Measurements from ENCODE around the gene SMARCD3. TPM values are rescaled to one million over a fixed set of nuclear protein-coding genes. Genes with fewer than 3 reads are reported as not detected.

The SMARCD3 gene
- total and polyA plus RNA-seq, 4 donors = 1.8 to 5.6 (median 2.1) TPM

DNA sequence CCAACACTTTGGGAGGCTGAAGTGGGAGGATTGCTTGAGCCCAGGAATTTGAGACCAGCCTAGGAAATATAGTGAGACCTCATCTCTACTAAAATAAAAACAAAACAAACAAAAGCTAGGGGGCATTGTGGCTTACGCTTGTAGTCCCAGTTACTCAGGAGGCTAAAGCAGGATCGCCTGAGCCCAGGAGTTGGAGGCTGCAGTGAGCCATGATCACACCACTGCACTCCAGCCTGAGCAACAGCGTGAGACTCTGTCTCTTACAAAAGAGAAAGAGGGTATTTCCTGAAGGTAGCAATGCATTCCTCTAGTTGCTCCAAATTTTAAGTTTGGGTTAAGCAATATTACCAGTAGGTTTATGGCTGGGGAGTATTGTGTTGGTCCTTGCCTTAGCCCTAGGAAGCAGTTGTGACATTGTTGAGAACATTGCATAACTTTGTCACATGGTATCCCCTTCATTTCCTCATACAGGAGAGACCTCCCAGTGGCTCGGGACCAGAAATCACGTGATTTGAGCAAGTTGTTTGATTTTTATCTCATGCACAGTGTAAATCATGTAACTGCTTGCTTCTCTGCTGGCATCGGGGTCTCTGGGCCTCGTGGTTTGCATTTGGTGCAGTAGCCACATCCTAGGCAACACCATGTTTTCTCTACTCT is 23.3 kb upstream of the SMARCD3 start:
- no peak overlapping the region for H3K27ac ChIP-seq (ENCODE audit: low read depth in 1 of 2, low read length in 2 of 2)
- TF ChIP-seq, protein P1, sequence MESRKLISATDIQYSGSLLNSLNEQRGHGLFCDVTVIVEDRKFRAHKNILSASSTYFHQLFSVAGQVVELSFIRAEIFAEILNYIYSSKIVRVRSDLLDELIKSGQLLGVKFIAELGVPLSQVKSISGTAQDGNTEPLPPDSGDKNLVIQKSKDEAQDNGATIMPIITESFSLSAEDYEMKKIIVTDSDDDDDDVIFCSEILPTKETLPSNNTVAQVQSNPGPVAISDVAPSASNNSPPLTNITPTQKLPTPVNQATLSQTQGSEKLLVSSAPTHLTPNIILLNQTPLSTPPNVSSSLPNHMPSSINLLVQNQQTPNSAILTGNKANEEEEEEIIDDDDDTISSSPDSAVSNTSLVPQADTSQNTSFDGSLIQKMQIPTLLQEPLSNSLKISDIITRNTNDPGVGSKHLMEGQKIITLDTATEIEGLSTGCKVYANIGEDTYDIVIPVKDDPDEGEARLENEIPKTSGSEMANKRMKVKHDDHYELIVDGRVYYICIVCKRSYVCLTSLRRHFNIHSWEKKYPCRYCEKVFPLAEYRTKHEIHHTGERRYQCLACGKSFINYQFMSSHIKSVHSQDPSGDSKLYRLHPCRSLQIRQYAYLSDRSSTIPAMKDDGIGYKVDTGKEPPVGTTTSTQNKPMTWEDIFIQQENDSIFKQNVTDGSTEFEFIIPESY (IDR thresholded peaks at IDR 0.05) = no peak
- peak; percentile 56 for TF ChIP-seq YY1 (IDR thresholded peaks at IDR 0.05)
- TF ChIP-seq HNF4A (conservative IDR thresholded peaks at IDR 0.05) = peak in 1 of 2 donors; percentile 56
- peak; percentile 23 for TF ChIP-seq FOXA1 (IDR thresholded peaks at IDR 0.05)
- no peak for TF ChIP-seq EGR1 (IDR thresholded peaks at IDR 0.05; ENCODE audit: low read depth in 2 of 2)
- peak in 1 of 2 donors; percentile 69 for TF ChIP-seq RXRA (IDR thresholded peaks at IDR 0.05)
- TF ChIP-seq SP1 (IDR thresholded peaks at IDR 0.05) = peak; percentile 46
- peak in 1 of 2 donors; percentile 50 for TF ChIP-seq GABPA (IDR thresholded peaks at IDR 0.05 in 1 of 2, conservative IDR thresholded peaks at IDR 0.05 in 1 of 2)
- TF ChIP-seq TAF1 (conservative IDR thresholded peaks at IDR 0.05) = no peak
- H3K4me1 ChIP-seq (ENCODE audit: control insufficient read depth in 4 of 4, insufficient read depth in 4 of 4, low read length in 3 of 4) = no peaks in the 10 kb centered on the region
- H3K27me3 ChIP-seq (ENCODE audit: control insufficient read depth in 4 of 4, insufficient read depth in 4 of 4, low read length in 3 of 4) = no peaks in the 10 kb centered on the region
- H3K9ac ChIP-seq (ENCODE audit: low read depth in 1 of 2, low read length in 2 of 2) = no peak overlapping the region
- H3K36me3 ChIP-seq (ENCODE audit: control insufficient read depth in 4 of 4, insufficient read depth in 3 of 4, low read depth in 1 of 4, low read length in 3 of 4) = no peaks in the 10 kb centered on the region
- no peak overlapping the region for H3K4me3 ChIP-seq (ENCODE audit: low read depth in 1 of 3, low read length in 3 of 3)
- no peak for DNase-seq (ENCODE audit: low spot score)
- WGBS = 55% methylated on average over 7 of the region's 7 CpGs
- H3K9me3 ChIP-seq (ENCODE audit: control insufficient read depth in 4 of 4, low read length in 3 of 4) = no peaks in the 10 kb centered on the region

DNA sequence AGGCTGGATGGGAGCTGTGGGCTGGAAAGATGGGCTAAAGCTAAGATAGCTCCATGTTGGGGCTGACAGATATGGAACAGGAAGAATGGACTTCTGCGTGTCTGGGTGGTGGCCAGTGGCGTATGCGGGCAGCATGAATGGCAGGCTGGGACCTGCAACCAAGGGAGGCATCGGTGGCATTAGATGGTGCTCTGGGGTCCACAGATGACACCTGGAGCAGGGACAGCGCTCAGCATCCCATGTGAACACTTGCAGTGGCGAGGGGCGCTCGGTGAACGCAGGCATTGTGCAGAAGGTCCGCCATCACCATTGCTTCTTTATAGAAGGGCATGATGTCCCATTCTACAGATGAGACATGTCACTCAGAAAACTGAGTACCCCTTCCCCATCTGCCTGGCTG is 21.0 kb upstream of the SMARCD3 start:
- 93% methylated on average over 10 of the region's 10 CpGs for WGBS
- H3K9me3 ChIP-seq (ENCODE audit: control insufficient read depth in 4 of 4, low read length in 3 of 4) = no peaks in the 10 kb centered on the region
- H3K4me1 ChIP-seq (ENCODE audit: control insufficient read depth in 4 of 4, insufficient read depth in 4 of 4, low read length in 3 of 4) = no peaks in the 10 kb centered on the region
- no peak for DNase-seq (ENCODE audit: low spot score)
- no peaks in the 10 kb centered on the region for H3K27me3 ChIP-seq (ENCODE audit: control insufficient read depth in 4 of 4, insufficient read depth in 4 of 4, low read length in 3 of 4)
- no peaks in the 10 kb centered on the region for H3K36me3 ChIP-seq (ENCODE audit: control insufficient read depth in 4 of 4, insufficient read depth in 3 of 4, low read depth in 1 of 4, low read length in 3 of 4)
- no peak overlapping the region for H3K9ac ChIP-seq (ENCODE audit: low read depth in 1 of 2, low read length in 2 of 2)
- no peak overlapping the region for H3K27ac ChIP-seq (ENCODE audit: low read depth in 1 of 2, low read length in 2 of 2)
- H3K4me3 ChIP-seq (ENCODE audit: low read depth in 1 of 3, low read length in 3 of 3) = no peak overlapping the region
- TF ChIP-seq, protein P1 (IDR thresholded peaks at IDR 0.05) = no peak
- TF ChIP-seq TAF1 (conservative IDR thresholded peaks at IDR 0.05) (no peak), EGR1 (IDR thresholded peaks at IDR 0.05; ENCODE audit: low read depth in 2 of 2) (no peak), RXRA (IDR thresholded peaks at IDR 0.05) (no peak), HNF4G (IDR thresholded peaks at IDR 0.05) (no peak), FOXA2 (IDR thresholded peaks at IDR 0.05) (no peak), SP1 (IDR thresholded peaks at IDR 0.05) (no peak), RAD21 (IDR thresholded peaks at IDR 0.05) (no peak), YY1 (IDR thresholded peaks at IDR 0.05) (no peak), GABPA (IDR thresholded peaks at IDR 0.05 in 1 of 2, conservative IDR thresholded peaks at IDR 0.05 in 1 of 2) (no peak), NR2F2 (IDR thresholded peaks at IDR 0.05) (no peak), JUND (IDR thresholded peaks at IDR 0.05) (no peak), FOXA1 (IDR thresholded peaks at IDR 0.05) (no peak), HNF4A (conservative IDR thresholded peaks at IDR 0.05) (no peak)
- TF ChIP-seq, protein P2, sequence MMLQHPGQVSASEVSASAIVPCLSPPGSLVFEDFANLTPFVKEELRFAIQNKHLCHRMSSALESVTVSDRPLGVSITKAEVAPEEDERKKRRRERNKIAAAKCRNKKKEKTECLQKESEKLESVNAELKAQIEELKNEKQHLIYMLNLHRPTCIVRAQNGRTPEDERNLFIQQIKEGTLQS (IDR thresholded peaks at IDR 0.05) = no peak
- TF ChIP-seq, protein P3, sequence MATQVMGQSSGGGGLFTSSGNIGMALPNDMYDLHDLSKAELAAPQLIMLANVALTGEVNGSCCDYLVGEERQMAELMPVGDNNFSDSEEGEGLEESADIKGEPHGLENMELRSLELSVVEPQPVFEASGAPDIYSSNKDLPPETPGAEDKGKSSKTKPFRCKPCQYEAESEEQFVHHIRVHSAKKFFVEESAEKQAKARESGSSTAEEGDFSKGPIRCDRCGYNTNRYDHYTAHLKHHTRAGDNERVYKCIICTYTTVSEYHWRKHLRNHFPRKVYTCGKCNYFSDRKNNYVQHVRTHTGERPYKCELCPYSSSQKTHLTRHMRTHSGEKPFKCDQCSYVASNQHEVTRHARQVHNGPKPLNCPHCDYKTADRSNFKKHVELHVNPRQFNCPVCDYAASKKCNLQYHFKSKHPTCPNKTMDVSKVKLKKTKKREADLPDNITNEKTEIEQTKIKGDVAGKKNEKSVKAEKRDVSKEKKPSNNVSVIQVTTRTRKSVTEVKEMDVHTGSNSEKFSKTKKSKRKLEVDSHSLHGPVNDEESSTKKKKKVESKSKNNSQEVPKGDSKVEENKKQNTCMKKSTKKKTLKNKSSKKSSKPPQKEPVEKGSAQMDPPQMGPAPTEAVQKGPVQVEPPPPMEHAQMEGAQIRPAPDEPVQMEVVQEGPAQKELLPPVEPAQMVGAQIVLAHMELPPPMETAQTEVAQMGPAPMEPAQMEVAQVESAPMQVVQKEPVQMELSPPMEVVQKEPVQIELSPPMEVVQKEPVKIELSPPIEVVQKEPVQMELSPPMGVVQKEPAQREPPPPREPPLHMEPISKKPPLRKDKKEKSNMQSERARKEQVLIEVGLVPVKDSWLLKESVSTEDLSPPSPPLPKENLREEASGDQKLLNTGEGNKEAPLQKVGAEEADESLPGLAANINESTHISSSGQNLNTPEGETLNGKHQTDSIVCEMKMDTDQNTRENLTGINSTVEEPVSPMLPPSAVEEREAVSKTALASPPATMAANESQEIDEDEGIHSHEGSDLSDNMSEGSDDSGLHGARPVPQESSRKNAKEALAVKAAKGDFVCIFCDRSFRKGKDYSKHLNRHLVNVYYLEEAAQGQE (IDR thresholded peaks at IDR 0.05) = no peak
- TF ChIP-seq, protein P4, sequence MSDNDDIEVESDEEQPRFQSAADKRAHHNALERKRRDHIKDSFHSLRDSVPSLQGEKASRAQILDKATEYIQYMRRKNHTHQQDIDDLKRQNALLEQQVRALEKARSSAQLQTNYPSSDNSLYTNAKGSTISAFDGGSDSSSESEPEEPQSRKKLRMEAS (IDR thresholded peaks at IDR 0.05) = no peak
- TF ChIP-seq, protein P5, sequence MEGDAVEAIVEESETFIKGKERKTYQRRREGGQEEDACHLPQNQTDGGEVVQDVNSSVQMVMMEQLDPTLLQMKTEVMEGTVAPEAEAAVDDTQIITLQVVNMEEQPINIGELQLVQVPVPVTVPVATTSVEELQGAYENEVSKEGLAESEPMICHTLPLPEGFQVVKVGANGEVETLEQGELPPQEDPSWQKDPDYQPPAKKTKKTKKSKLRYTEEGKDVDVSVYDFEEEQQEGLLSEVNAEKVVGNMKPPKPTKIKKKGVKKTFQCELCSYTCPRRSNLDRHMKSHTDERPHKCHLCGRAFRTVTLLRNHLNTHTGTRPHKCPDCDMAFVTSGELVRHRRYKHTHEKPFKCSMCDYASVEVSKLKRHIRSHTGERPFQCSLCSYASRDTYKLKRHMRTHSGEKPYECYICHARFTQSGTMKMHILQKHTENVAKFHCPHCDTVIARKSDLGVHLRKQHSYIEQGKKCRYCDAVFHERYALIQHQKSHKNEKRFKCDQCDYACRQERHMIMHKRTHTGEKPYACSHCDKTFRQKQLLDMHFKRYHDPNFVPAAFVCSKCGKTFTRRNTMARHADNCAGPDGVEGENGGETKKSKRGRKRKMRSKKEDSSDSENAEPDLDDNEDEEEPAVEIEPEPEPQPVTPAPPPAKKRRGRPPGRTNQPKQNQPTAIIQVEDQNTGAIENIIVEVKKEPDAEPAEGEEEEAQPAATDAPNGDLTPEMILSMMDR (IDR thresholded peaks at IDR 0.05; ENCODE audit: low read depth, low read length, missing input control) = no peak
